Motor neuron (in vitro differentiated cells): ENCODE results near the gene EGFL7. TPM values are rescaled to one million over a fixed set of nuclear protein-coding genes. Genes with fewer than 3 reads are reported as not detected.
"Not testable (repeated sequence)": the region's sequence is repeated elsewhere in the genome, so short reads cannot be mapped to it uniquely, and the experiment has no call there.

Experiments
- ATAC-seq, 8 experiments: fragments of 200-7000 bp; cut with Tn5 transposase; replicated peaks in 6 of 8; 2 replicates each; pipeline ENCODE4 v1.8.0; 2021; ENCODE audit warnings: mild to moderate bottlenecking in 8 of 8, moderate library complexity in 8 of 8
- H3K27ac ChIP-seq, 2 donors: fragments of 250-450 bp; sonication (Bioruptor Pico); 2 replicates each; pipeline ENCODE4 v1.9.0; 2021; ENCODE audit warnings: antibody characterized with exemption in 2 of 2, mild to moderate bottlenecking in 2 of 2, moderate library complexity in 1 of 2
- H3K4me1 ChIP-seq, 2 donors: fragments of 250-450 bp; sonication (Bioruptor Pico); replicated peaks in 1 of 2; 2 replicates each; pipeline ENCODE4 v1.6.1; 2021; ENCODE audit warnings: antibody characterized with exemption in 2 of 2, mild to moderate bottlenecking in 2 of 2, moderate library complexity in 1 of 2
- H3K4me3 ChIP-seq, 5 donors: fragments of 250-450 bp; sonication (Bioruptor Pico); 2 replicates each; pipeline ENCODE4 v1.9.0; 2021; ENCODE audit warnings: antibody characterized with exemption in 5 of 5, mild to moderate bottlenecking in 5 of 5, moderate library complexity in 4 of 5
- WGBS, 10 experiments: fragments of 450-650 bp; shearing (Covaris generic); methylation state at CpG; one replicate each; pipeline ENCODE4 v1.0.0; 2022; 5-methylcytosine and 5-hydroxymethylcytosine counted together
- in situ Hi-C, 9 experiments: fragments of 400-800 bp; cut with MboI; loops; one replicate each; pipeline ENCODE4 v1.15.0; 2021; ENCODE audit warnings: low sequenced_read_pairs in 9 of 9, low pct_unique_long_range_greater_than_20kb in 2 of 9; ENCODE audit not compliant: unreplicated experiment in 9 of 9
- total RNA-seq, 8 experiments: library from RNA; unstranded; fragments of 300-600 nt; gene quantifications; 2 replicates each; pipeline versions ENCODE4 v1.2.3 to v1.2.4, GENCODE V29; 2022

Gene EGFL7
- total RNA-seq, 8 experiments from 2014 or later = 0.50 to 21.9 (median 4.7) TPM

GRCh38 chr9:136703276-136703860, 40.7 kb downstream of the EGFL7 start:
- Histone ChIP-seq H3K4me3 (no peak overlapping the region), H3K27ac (no peak overlapping the region), H3K4me1 (peaks cover 0 to 19% of the 10 kb centered on the region in 2 donors)
- WGBS, 10 experiments = 10 to 69% methylated on average over 2 to 5 of the region's 12 CpGs; no CpG with 5 or more reads in 8 of the 10 experiments
- in situ Hi-C loops = no loop called here
- ATAC-seq = peak in 1 of 8 experiments; percentile 16

- peaks cover 0 to 15% of the 10 kb centered on the region in 2 donors for H3K4me1 ChIP-seq
- in situ Hi-C loops, H3K4me3 ChIP-seq, H3K27ac ChIP-seq: not testable (repeated sequence)
- WGBS, 10 experiments = 79 to 100% (median 86%) methylated on average over 1 to 7 of the region's 8 CpGs
- ATAC-seq = peak in 1 of 8 experiments; percentile 35
These were observed 42.0 kb downstream of the EGFL7 start for GRCh38 chr9:136704741-136705140.

GRCh38 chr9:136705564-136705963, 42.8 kb downstream of the EGFL7 start:
- H3K4me1 ChIP-seq = peaks cover 0 to 15% of the 10 kb centered on the region in 2 donors
- 38 to 83% (median 66%) methylated on average over 2 to 6 of the region's 7 CpGs; no CpG with 5 or more reads in 4 of the 10 experiments for WGBS, 10 experiments
- H3K4me3 ChIP-seq = no peak overlapping the region
- ATAC-seq = no peak
- in situ Hi-C loops = no loop called here
- H3K27ac ChIP-seq = no peak overlapping the region

GRCh38 chr9:136707011-136707410, 44.3 kb downstream of the EGFL7 start:
- no peak for ATAC-seq
- 87 to 91% methylated on average over 3 to 4 of the region's 7 CpGs; no CpG with 5 or more reads in 8 of the 10 experiments for WGBS, 10 experiments
- no peak overlapping the region for H3K27ac ChIP-seq
- H3K4me1 ChIP-seq = peaks cover 0 to 9% of the 10 kb centered on the region in 2 donors
- H3K4me3 ChIP-seq = no peak overlapping the region
- in situ Hi-C loops = no loop called here

- Histone ChIP-seq H3K27ac (no peak overlapping the region), H3K4me3 (no peak overlapping the region), H3K4me1 (peaks cover 0 to 9% of the 10 kb centered on the region in 2 donors)
- no peak for ATAC-seq
- in situ Hi-C loops = no loop called here
- 63 to 83% (median 74%) methylated on average over 2 to 13 of the region's 22 CpGs; no CpG with 5 or more reads in 2 of the 10 experiments for WGBS, 10 experiments
These were observed 45.3 kb downstream of the EGFL7 start for GRCh38 chr9:136707849-136708517.

GRCh38 chr9:136709454-136710109, 46.9 kb downstream of the EGFL7 start:
- WGBS, 10 experiments = 70 to 100% (median 87%) methylated on average over 1 to 10 of the region's 24 CpGs; no CpG with 5 or more reads in 3 of the 10 experiments
- Histone ChIP-seq H3K4me3 (no peak overlapping the region), H3K4me1 (peaks cover 12 to 18% of the 10 kb centered on the region in 2 donors), H3K27ac (no peak overlapping the region)
- in situ Hi-C loops = no loop called here
- no peak for ATAC-seq

GRCh38 chr9:136710543-136710942, 47.8 kb downstream of the EGFL7 start:
- ATAC-seq = no peak
- 0 to 100% (median 80%) methylated on average over 1 to 7 of the region's 7 CpGs; no CpG with 5 or more reads in 2 of the 10 experiments for WGBS, 10 experiments
- peaks cover 17 to 23% of the 10 kb centered on the region in 2 donors for H3K4me1 ChIP-seq
- in situ Hi-C loops = no loop called here
- no peak overlapping the region for H3K27ac ChIP-seq
- no peak overlapping the region for H3K4me3 ChIP-seq

GRCh38 chr9:136711219-136711648, 48.5 kb downstream of the EGFL7 start:
- H3K27ac ChIP-seq, in situ Hi-C loops: not testable (repeated sequence)
- peak in 1 of 8 experiments; percentile 25 for ATAC-seq
- peaks cover 17 to 23% of the 10 kb centered on the region in 2 donors for H3K4me1 ChIP-seq
- peak overlapping the region in 1 of 5 donors; percentile 99 for H3K4me3 ChIP-seq
- WGBS, 10 experiments = 8 to 90% (median 74%) methylated on average over 2 to 4 of the region's 4 CpGs; no CpG with 5 or more reads in 3 of the 10 experiments

- peak within 1 kb of the TSS; percentile 48 to 86 for H3K27ac ChIP-seq
These were observed 49.3 kb downstream of the EGFL7 start, which contains the start of gene DIPK1B for GRCh38 chr9:136711751-136712689. DIPK1B (plus strand) TSS chr9:136712572; CDS start chr9:136712666, 94 bp downstream.

GRCh38 chr9:136712690-136713544, 50.2 kb downstream of the EGFL7 start:
- WGBS, 10 experiments = 6 to 18% methylated on average over 5 to 9 of the region's 56 CpGs; no CpG with 5 or more reads in 8 of the 10 experiments
- peak in 5 of 8 experiments; percentile 4 to 20 (median 10) for ATAC-seq
- in situ Hi-C loops = no loop called here
- Histone ChIP-seq H3K4me1 (peaks cover 17 to 23% of the 10 kb centered on the region in 2 donors), H3K4me3 (peak overlapping the region; percentile 81 to 99 (median 90)), H3K27ac (peak overlapping the region; percentile 48 to 86)

More at GRCh38 chr9:136711751-136712689, 49.3 kb downstream of the EGFL7 start, which contains the start of gene DIPK1B:
- peaks cover 17 to 23% of the 10 kb centered on the region in 2 donors for H3K4me1 ChIP-seq
- peak within 1 kb of the TSS; percentile 81 to 99 (median 90) for H3K4me3 ChIP-seq
- WGBS, 10 experiments = 0 to 30% (median 7%) methylated on average over 2 to 15 of the region's 119 CpGs; no CpG with 5 or more reads in 2 of the 10 experiments
- in situ Hi-C loops = no loop called here
- peak in 6 of 8 experiments; percentile 62 to 75 (median 68) for ATAC-seq

- in situ Hi-C loops = no loop called here
- 40% methylated on average over 1 of the region's 8 CpGs; no CpG with 5 or more reads in 9 of the 10 experiments for WGBS, 10 experiments
- Histone ChIP-seq H3K27ac (peak overlapping the region in 1 of 2 donors; percentile 0), H3K4me3 (peak overlapping the region; percentile 81 to 99 (median 90)), H3K4me1 (peaks cover 17 to 19% of the 10 kb centered on the region in 2 donors)
- peak in 3 of 8 experiments; percentile 18 to 46 (median 20) for ATAC-seq
These were observed 50.8 kb downstream of the EGFL7 start for GRCh38 chr9:136713550-136713949.
